ENCODE results near the gene HS3ST3A1.

The HS3ST3A1 gene

GRCh38 chr17:13478326-13478830, 123.4 kb downstream of the HS3ST3A1 start:
- Histone ChIP-seq H4K20me1 (ENCODE audit: control insufficient read depth, insufficient read depth, low read depth, low read length) (no peaks in the 10 kb centered on the region), H3K4me1 (ENCODE audit: control insufficient read depth, low read length) (no peaks in the 10 kb centered on the region), H3F3A (ENCODE audit: control insufficient read depth, insufficient read depth) (no peaks in the 10 kb centered on the region), H3K9me2 (replicated peaks; ENCODE audit: control insufficient read depth, low read length) (no peaks in the 10 kb centered on the region; the same call in 1 of the 2 replicates), H3K27ac (ENCODE audit: low read depth, low read length) (no peak overlapping the region), H3K36me3 (ENCODE audit: control insufficient read depth, low read length) (no peaks in the 10 kb centered on the region), H3K4me3 (ENCODE audit: low read length) (no peak overlapping the region), H3K79me2 (ENCODE audit: control insufficient read depth, low read length) (no peaks in the 10 kb centered on the region), H3K9me3 (ENCODE audit: control insufficient read depth, insufficient read depth, low read length) (peaks cover 8% of the 10 kb centered on the region; the same call in 1 of the 2 replicates), H3K4me2 (ENCODE audit: low read length) (no peak overlapping the region), H3K27me3 (ENCODE audit: control insufficient read depth, low read length) (no peaks in the 10 kb centered on the region)
- no peak for TF ChIP-seq CTCF (IDR thresholded peaks at IDR 0.05; ENCODE audit: low read depth, low read length, poor library complexity, severe bottlenecking)
- no peak for TF ChIP-seq EZH2phosphoT487 (IDR thresholded peaks at IDR 0.05; ENCODE audit: borderline replicate concordance, low read length)

- Histone ChIP-seq H3K27ac (ENCODE audit: low read depth, low read length) (no peak overlapping the region), H4K20me1 (ENCODE audit: control insufficient read depth, insufficient read depth, low read depth, low read length) (no peaks in the 10 kb centered on the region), H3K4me3 (ENCODE audit: low read length) (no peak overlapping the region), H3K9me3 (ENCODE audit: control insufficient read depth, insufficient read depth, low read length) (peaks cover 12% of the 10 kb centered on the region; the same call in 1 of the 2 replicates), H3K4me2 (ENCODE audit: low read length) (no peak overlapping the region), H3F3A (ENCODE audit: control insufficient read depth, insufficient read depth) (no peaks in the 10 kb centered on the region), H3K36me3 (ENCODE audit: control insufficient read depth, low read length) (no peaks in the 10 kb centered on the region), H3K9me2 (replicated peaks; ENCODE audit: control insufficient read depth, low read length) (no peaks in the 10 kb centered on the region; the same call in 1 of the 2 replicates), H3K27me3 (ENCODE audit: control insufficient read depth, low read length) (no peaks in the 10 kb centered on the region), H3K79me2 (ENCODE audit: control insufficient read depth, low read length) (no peaks in the 10 kb centered on the region), H3K4me1 (ENCODE audit: control insufficient read depth, low read length) (no peaks in the 10 kb centered on the region)
- no peak for TF ChIP-seq CTCF (IDR thresholded peaks at IDR 0.05; ENCODE audit: low read depth, low read length, poor library complexity, severe bottlenecking)
- TF ChIP-seq EZH2phosphoT487 (IDR thresholded peaks at IDR 0.05; ENCODE audit: borderline replicate concordance, low read length): no peak
These were observed 124.5 kb downstream of the HS3ST3A1 start for GRCh38 chr17:13477180-13477611.

- Histone ChIP-seq H4K20me1 (ENCODE audit: control insufficient read depth, insufficient read depth, low read depth, low read length) (no peaks in the 10 kb centered on the region), H3K36me3 (ENCODE audit: control insufficient read depth, low read length) (no peaks in the 10 kb centered on the region), H3K9me3 (ENCODE audit: control insufficient read depth, insufficient read depth, low read length) (peaks cover 12% of the 10 kb centered on the region; the same call in 1 of the 2 replicates), H3F3A (ENCODE audit: control insufficient read depth, insufficient read depth) (no peaks in the 10 kb centered on the region), H3K27me3 (ENCODE audit: control insufficient read depth, low read length) (no peaks in the 10 kb centered on the region), H3K9me2 (replicated peaks; ENCODE audit: control insufficient read depth, low read length) (no peaks in the 10 kb centered on the region; the same call in 1 of the 2 replicates), H3K4me1 (ENCODE audit: control insufficient read depth, low read length) (no peaks in the 10 kb centered on the region), H3K4me2 (ENCODE audit: low read length) (no peak overlapping the region), H3K27ac (ENCODE audit: low read depth, low read length) (no peak overlapping the region), H3K79me2 (ENCODE audit: control insufficient read depth, low read length) (no peaks in the 10 kb centered on the region), H3K4me3 (ENCODE audit: low read length) (no peak overlapping the region)
- TF ChIP-seq EZH2phosphoT487 (IDR thresholded peaks at IDR 0.05; ENCODE audit: borderline replicate concordance, low read length): no peak
- no peak for TF ChIP-seq CTCF (IDR thresholded peaks at IDR 0.05; ENCODE audit: low read depth, low read length, poor library complexity, severe bottlenecking)
These were observed 125.0 kb downstream of the HS3ST3A1 start for GRCh38 chr17:13476720-13477119.

Measured in DOHH2 (cell line).